OCI-LY1 (cell line): ENCODE results near the gene PITPNM1.

Source experiments
- EZH2 ChIP-seq: fragments of 200-600 bp; sonication (generic), shearing (Covaris generic); IDR thresholded peaks from 2 replicates; pipeline ENCODE4 v1.8.0; 2017; ENCODE audit warnings: borderline replicate concordance, mixed run types, mild to moderate bottlenecking, antibody characterized with exemption, low read length, moderate library complexity, mixed read lengths
- TF ChIP-seq, protein P1 (sequence below): fragments of 200-600 bp; sonication (generic), shearing (Covaris generic); IDR thresholded peaks from 2 replicates; pipeline ENCODE4 v1.5.1; 2017; ENCODE audit warnings: mild to moderate bottlenecking, antibody characterized with exemption, low read length, moderate library complexity, mixed read lengths

DNA sequence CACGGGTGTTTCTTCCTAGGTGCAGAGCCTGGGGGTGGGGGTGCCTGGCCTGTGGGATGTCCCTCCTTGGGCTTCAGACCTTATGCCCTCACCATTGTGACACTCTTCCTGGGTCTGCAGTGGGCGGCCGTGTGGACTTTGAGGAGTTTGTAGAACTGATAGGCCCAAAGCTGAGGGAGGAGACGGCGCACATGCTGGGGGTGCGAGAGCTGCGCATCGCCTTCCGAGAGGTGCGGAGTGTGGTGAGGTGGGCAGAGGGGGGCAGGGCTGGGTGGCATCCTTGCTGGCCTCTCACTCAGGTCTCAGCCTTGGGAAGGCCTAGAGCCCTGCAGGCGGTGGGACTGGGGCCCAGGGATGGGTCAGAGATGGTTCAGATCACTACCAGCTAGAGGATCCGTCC, 47.7 kb downstream of the PITPNM1 start:
- TF ChIP-seq, protein P1, sequence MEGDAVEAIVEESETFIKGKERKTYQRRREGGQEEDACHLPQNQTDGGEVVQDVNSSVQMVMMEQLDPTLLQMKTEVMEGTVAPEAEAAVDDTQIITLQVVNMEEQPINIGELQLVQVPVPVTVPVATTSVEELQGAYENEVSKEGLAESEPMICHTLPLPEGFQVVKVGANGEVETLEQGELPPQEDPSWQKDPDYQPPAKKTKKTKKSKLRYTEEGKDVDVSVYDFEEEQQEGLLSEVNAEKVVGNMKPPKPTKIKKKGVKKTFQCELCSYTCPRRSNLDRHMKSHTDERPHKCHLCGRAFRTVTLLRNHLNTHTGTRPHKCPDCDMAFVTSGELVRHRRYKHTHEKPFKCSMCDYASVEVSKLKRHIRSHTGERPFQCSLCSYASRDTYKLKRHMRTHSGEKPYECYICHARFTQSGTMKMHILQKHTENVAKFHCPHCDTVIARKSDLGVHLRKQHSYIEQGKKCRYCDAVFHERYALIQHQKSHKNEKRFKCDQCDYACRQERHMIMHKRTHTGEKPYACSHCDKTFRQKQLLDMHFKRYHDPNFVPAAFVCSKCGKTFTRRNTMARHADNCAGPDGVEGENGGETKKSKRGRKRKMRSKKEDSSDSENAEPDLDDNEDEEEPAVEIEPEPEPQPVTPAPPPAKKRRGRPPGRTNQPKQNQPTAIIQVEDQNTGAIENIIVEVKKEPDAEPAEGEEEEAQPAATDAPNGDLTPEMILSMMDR: no peak
- no peak for TF ChIP-seq EZH2
